ENCODE data around the gene PRR35. TPM values are rescaled to one million over a fixed set of nuclear protein-coding genes. Genes with fewer than 3 reads are reported as not detected.

The PRR35 gene
- total RNA-seq, 1 donor from 2014 or later, result not detected

GRCh38 chr16:600781-601180 lies 40.6 kb downstream of the PRR35 start:
- ATAC-seq, result no peak
- intact Hi-C loops (cut with DNase I), result no loop called here
- no peak for DNase-seq (ENCODE audit: low spot score)

DNA sequence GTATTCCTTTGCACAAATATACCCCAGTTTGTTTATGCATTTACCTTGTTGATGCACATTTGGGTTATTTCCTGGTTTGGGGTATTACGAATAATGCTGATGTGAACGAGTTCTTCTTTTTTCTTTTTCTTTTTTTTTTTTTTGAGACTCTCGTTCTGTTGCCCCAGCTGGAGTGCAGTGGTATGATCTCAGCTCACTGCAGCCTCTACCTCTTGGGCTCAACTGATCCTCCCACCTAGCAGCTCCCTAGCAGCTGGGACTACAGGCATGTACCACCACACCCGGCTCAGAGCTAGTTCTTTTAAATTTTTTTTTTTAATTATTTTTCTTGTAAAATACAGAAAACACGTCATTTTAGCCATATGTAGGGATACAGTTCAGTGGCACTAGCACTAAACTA lies 43.7 kb downstream of the PRR35 start:
- no peak for ATAC-seq
- intact Hi-C loops (cut with DNase I), result no loop called here
- no peak for DNase-seq (ENCODE audit: low spot score)

DNA sequence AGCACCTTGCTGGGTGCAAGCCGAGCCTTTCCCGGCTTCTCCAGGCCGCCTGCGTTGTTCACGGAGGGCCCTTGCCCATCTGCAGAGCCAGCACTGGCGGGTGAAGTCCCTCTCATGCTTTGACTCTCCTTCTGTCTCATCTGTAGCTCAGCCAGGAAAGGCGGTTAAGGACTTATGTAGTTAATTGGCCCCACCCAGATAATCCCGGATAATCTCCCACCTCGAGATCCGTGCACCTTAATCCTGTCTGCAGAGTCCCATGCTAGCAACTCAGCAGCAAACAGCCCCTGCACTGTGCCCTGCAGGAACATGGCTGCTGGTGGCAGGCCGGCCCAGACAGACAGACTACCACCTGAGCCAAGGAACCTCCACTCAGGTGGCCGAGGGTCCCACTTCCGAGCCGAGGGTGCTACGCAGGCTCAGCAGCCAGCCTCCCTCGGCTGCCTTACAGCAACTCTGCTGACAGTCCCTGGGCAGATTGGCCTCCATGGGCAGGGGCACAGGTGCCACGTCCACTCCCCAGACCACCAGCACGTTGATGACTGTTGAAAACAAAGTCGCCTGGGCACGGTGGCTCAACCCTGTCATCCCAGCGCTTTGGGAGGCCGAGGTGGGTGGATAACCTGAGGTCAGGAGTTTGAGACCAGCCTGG lies 46.6 kb downstream of the PRR35 start:
- intact Hi-C loops (cut with DNase I), result no loop called here
- ATAC-seq (no peak), DNase-seq (ENCODE audit: low spot score) (no peak)

DNA sequence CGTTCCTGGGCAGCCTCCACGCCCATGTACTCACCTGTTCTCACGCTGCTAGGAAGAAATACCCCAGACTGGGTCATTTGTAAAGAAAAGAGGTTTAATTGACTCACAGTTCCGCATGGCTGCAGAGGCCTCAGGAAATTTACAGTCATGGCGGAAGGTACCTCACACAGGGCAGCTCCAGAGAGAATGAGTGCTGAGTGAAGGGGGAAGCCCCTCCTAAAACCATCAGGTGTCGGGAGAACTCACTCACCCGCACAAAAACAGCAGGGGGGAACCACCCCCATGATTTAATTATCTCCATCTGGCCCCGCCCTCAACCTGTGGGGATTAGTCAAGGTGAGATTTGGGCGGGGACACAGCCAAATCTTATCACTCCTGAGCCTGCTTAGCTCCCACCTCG lies 47.8 kb downstream of the PRR35 start:
- DNase-seq (ENCODE audit: low spot score), result no peak
- no peak for ATAC-seq
- intact Hi-C loops (cut with DNase I), result no loop called here

DNA sequence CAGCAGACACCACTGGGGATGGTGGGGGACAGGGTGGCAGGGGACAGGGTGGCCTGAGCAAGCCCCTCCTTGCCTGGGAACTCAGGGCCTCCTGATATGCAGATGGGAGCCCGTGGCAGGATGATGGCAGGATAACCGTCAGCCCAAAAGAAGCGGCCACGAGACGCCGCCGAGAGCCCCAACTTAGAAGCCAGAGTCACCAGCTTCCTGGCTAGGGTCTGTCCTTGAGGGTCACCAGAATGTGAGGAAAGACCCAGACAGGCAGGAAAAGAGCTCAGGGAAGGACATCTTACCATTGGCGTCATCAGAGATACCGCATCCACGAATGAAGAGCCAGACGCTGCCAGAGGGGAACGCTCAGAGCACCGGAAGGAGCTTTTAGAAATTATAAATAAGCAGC lies 49.1 kb downstream of the PRR35 start:
- intact Hi-C loops (cut with DNase I), result no loop called here
- DNase-seq (ENCODE audit: low spot score) (no peak), ATAC-seq (no peak)

GRCh38 chr16:609984-610383 lies 49.8 kb downstream of the PRR35 start:
- intact Hi-C loops (cut with DNase I), result no loop called here
- ATAC-seq (no peak), DNase-seq (ENCODE audit: low spot score) (no peak)

DNA sequence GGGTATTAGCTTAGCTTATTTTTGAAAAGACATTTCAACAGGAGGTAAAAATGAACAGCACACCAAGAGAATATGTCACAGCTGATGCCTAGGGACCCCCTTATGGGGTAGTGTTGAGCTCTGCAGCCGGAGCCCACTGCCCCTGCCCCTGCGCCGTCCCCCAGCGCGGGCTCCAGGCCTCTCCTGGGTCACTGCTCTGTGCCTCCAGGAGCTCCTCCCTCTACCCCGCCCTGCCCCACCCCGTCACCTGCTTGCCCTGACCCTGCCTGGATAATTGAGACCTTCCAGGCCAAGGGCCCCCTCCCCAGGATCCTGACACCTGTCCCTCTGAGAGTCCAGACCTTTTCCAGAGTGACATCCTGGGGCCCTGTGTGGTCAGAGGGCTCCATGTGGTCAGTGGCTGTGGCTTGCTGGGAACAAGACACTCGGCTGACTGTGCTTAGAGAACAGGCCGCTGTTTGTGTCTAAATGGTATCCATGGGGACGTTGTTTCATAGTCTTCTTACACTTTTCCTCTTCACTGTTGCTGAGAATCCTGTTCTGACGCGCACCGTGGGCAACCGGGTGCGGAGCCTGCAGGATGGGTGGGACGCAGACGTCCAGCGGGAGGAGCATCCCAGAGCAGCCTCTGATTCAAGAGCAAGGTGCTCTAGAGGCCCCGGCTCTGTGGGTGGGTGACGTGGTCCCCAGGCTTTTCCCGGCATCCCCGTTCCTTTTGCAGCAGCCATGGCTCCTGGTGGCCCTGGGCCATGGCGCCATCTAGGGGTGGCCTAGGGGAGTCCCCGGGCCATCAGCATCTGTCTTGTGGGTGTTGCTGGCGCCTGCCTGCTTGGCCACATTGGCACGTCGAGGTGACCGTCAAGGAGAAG lies 50.6 kb downstream of the PRR35 start:
- intact Hi-C loops (cut with DNase I), result no loop called here
- DNase-seq (ENCODE audit: low spot score) (peak; percentile 70), ATAC-seq (peak; percentile 81)

- DNase-seq (ENCODE audit: low spot score) (no peak), ATAC-seq (no peak)
- intact Hi-C loops (cut with DNase I), result no loop called here
Observed at GRCh38 chr16:615122-615521, 54.9 kb downstream of the PRR35 start.

Small RNAs within 50 kb of the gene (microRNA-seq; reads per million reads assigned to microRNA genes)
- gene MIR3176 (1.1 reads per million), gene MIR5587 (not detected)

Other genes starting within 250 kb of the PRR35 start
- gene AXIN1, start 207.7 kb upstream of the PRR35 start, total RNA-seq, result 20.1 TPM
- gene MRPL28, start 189.9 kb upstream of the PRR35 start, total RNA-seq, result 32.5 TPM
- 29.0 TPM for gene PGAP6, start 178.4 kb upstream of the PRR35 start, total RNA-seq
- gene NME4, start 163.2 kb upstream of the PRR35 start, total RNA-seq, result 68.3 TPM
- 10.4 TPM for gene DECR2, start 158.5 kb upstream of the PRR35 start, total RNA-seq
- gene RAB11FIP3, start 134.7 kb upstream of the PRR35 start, total RNA-seq, result 56.0 TPM
- 35.2 TPM for gene CAPN15, start 32.7 kb upstream of the PRR35 start, total RNA-seq
- gene NHLRC4, start 6.6 kb downstream of the PRR35 start, total RNA-seq, result 1.2 TPM
- 46.6 TPM for gene PIGQ, start 9.6 kb downstream of the PRR35 start, total RNA-seq
- gene RAB40C, start 29.7 kb downstream of the PRR35 start, total RNA-seq, result 22.5 TPM
- gene WFIKKN1, start 70.6 kb downstream of the PRR35 start, total RNA-seq, result 1.5 TPM
- gene METTL26, start 75.9 kb downstream of the PRR35 start, total RNA-seq, result 54.1 TPM
- gene MCRIP2, start 81.4 kb downstream of the PRR35 start, total RNA-seq, result 15.5 TPM
- 33.3 TPM for gene WDR90, start 89.0 kb downstream of the PRR35 start, total RNA-seq
- 95.9 TPM for gene RHOT2, start 107.7 kb downstream of the PRR35 start, total RNA-seq
- 1.6 TPM for gene RHBDL1, start 115.3 kb downstream of the PRR35 start, total RNA-seq
- 80.2 TPM for gene STUB1, start 120.0 kb downstream of the PRR35 start, total RNA-seq
- gene JMJD8, start 123.9 kb downstream of the PRR35 start, total RNA-seq, result 36.1 TPM
- gene WDR24, start 130.0 kb downstream of the PRR35 start, total RNA-seq, result 10.1 TPM
- gene FBXL16, start 145.4 kb downstream of the PRR35 start, total RNA-seq, result 6.5 TPM
- 120 TPM for gene METRN, start 154.7 kb downstream of the PRR35 start, total RNA-seq
- 26.3 TPM for gene ANTKMT, start 160.8 kb downstream of the PRR35 start, total RNA-seq
- 2.1 TPM for gene CCDC78, start 166.0 kb downstream of the PRR35 start, total RNA-seq
- gene HAGHL, start 166.7 kb downstream of the PRR35 start, total RNA-seq, result 6.5 TPM
- gene CIAO3, start 180.6 kb downstream of the PRR35 start, total RNA-seq, result 26.9 TPM
- gene MSLN, start 200.3 kb downstream of the PRR35 start, total RNA-seq, result 2.9 TPM
- gene RPUSD1, start 228.0 kb downstream of the PRR35 start, total RNA-seq, result 11.4 TPM
- 18.9 TPM for gene CHTF18, start 228.2 kb downstream of the PRR35 start, total RNA-seq
- gene GNG13, start 240.3 kb downstream of the PRR35 start, total RNA-seq, result not detected

All from sciatic nerve (tissue), 2 donors.